GM21367 (cell line): ENCODE measurements around the gene ATXN7L1.
"Not testable (repeated sequence)": the region's sequence is repeated elsewhere in the genome, so short reads cannot be mapped to it uniquely, and the experiment has no call there.

ENCODE experiments used
- ATAC-seq: cut with Tn5 transposase; IDR thresholded peaks from one replicate; pipeline ENCODE4 v1.9.1; 2021; ENCODE audit not compliant: unreplicated experiment

Gene ATXN7L1

DNA sequence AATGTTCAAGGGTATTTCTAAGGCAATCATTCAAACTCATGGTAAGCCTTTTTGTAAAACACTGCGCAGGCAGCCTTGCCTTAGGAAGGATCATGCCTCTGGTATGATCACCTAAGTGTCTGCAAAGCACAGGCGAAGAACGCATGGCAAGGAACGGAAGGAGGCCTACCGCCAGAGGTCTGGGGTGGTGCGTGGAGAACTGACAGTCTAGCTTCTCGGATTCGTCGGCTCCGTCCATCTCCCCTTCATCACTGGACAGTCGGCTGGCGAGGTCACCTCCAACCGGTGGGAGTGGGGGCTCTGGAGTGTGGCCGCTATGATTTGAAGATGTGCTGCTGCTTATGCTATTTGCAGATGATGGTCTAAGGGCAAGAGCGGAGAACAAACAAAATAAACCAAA lies 252.5 kb downstream of the ATXN7L1 start:
- no peak for ATAC-seq

DNA sequence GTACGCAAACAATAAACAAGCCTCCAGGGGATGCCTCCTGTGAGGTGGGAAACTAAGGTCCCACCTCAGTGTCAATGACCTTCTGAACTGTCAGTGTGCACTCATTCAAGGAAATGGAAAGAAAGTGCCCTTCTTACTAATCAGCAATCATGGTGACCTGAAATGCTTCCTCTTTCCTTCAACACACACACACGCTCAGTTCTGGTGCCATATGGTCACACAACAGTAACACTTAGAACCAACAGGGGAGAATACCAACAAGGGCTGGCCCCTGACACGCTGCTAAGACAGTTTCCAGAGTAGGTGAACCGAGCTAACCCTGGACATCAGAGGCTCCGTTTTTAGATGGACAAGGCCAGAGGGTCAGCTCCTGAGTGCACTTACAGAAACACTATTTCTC lies 253.0 kb downstream of the ATXN7L1 start:
- no peak for ATAC-seq

DNA sequence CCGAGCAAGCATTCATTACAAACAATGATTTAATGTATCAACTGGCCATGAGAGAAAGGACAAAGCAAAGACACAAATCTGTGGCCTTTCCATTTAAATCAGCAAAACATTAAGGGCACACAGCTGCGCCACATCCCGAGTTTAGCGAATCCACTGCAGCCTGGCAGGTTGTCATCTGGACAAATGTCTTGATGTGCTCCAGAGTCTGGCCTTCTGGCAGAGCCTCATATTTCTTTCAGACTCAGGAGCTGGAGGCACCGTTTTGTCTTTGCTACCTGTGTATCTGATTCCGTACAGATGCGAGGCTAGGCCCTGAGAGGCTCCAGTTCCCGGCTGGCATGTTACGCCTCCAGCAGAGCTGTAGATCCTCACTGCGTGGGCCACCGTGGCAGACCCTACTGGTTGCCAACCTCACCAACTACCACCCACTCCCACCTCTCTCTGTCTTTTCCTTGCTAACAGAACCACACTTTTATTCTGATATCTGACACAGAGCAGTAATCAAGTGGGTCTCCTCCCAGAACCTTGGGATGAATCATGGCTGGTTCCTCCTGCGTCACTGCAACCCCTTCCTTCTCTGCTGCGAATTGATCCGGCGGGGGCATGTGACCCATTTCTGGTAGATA lies 254.2 kb downstream of the ATXN7L1 start:
- no peak for ATAC-seq

DNA sequence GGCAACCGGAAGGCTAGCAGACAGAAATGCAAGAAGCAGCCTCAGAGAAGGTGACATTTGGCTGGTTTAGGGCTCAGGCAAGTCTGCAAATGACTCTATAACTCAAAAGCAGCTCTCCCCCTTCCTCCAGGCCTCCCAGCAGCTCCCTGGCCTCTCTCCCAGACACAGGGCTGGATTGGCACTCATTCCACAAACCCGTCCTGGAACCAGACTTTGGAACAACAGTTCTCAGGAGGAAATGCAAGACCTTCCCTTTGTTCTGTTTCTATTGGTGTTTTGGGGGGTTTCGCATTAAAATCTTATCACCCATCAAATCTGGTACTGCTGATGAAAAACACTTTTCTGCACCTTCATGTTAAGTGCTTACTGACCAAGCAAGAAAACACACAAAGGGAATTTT lies 254.8 kb downstream of the ATXN7L1 start:
- ATAC-seq: no peak

DNA sequence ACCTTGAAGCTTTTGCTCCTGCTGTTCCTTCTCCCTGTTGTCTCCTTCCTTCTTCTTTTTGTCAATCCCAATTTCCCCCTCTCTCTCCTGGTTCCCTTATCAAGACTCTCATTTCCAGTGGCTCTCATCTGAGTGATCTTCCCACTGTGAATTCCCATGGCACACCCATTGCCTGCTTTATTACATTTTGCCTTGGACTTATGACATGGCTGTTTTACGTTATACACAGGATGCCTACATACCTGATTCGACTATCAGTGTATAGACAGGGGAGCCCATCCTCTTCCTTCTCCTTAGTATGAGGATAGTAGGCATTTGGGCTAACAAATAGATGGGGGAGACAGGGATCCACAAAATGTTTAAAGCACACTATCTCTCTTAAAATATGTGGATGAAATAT lies 255.2 kb downstream of the ATXN7L1 start:
- ATAC-seq: no peak

DNA sequence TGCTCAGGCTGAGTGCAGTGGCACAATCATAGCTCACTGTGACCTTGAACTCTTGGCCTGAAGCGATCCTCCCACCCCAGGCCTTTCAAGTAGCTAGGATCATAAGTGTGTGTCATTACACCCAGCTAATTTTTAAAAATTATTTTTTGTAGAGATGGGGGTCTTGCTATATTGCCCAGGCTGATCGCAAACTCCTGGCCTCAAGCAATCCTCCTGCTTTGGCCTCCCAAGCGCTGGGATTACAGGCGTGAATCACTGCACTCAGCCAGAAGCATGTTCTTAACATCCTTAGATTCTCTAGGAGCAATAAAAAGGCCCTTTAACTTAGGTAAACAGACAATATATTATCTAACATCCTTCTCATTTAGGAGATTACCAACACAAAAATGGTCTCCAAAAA lies 256.8 kb downstream of the ATXN7L1 start:
- no peak for ATAC-seq

DNA sequence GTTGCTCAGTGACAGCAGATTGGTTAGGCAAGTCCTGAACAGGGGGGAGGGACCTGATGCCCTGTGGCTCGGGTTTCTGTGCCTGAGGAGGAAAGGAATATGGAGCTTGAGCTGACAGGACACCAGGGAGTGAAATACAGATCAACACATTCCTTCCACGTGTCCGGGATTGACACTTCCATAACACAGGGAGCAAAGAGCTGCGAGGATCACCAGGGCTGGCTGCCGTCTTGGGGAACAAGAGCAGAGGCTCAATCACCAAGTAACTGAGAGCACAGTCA lies 258.4 kb downstream of the ATXN7L1 start:
- ATAC-seq: no peak

DNA sequence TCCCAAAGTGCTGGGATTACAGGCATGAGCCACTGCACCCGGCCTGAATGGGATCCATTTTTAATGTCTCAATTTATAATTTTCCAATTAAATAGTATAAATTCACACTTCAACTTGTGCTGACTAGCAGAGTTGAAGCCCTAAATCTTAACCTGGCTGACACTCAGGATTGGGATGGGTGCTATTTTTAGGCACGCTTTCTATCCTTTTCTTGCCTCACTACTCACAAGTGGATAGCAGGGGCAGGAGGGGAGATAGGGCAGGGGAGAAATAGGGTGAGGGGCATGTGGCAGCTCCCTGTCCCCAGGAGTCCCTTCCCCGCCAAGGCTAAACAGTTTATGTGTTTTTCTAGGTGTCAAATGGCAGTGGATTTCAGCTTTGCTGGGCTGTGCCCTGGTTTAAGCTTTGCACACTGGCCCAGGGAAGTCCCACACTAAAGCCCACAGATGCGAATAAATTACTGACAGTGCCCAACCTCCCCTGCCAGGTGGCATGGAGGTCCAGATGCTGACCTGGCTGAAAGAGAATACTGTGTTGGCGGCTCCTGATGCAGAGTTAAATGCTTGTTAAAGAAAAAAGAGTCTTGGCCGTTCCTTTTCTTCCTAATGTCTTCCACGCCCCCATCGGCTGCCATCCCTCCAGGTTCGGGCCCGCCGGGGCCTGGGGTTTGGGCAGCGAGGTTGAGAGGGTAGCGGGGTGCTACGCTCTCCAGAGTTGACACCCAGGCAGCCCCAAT lies 259.0 kb downstream of the ATXN7L1 start:
- no peak for ATAC-seq

DNA sequence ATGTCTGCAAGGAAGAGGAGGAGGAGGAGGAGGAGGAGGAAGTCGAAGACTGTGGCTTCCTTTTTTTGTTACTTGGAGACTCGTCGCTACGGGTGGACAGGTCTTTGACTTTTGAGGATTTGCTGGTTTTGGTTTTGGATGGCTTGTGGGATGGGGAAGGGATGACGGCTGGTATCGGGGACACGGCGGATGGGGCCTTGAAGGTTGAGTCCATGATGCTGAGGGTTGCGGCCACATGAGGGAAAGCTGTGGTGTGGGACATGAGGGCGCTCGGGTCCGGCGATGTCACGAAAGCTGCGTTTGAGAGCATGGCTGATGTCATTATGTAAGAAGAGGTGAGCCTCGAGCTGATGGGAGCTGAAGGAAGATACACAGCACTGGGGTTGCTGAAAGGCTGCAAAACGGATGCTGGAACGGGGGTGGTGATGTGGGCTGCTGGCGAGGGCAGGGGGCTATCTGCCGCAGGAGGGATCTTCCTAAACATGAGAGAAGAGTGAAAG lies 262.0 kb downstream of the ATXN7L1 start:
- ATAC-seq: no peak

DNA sequence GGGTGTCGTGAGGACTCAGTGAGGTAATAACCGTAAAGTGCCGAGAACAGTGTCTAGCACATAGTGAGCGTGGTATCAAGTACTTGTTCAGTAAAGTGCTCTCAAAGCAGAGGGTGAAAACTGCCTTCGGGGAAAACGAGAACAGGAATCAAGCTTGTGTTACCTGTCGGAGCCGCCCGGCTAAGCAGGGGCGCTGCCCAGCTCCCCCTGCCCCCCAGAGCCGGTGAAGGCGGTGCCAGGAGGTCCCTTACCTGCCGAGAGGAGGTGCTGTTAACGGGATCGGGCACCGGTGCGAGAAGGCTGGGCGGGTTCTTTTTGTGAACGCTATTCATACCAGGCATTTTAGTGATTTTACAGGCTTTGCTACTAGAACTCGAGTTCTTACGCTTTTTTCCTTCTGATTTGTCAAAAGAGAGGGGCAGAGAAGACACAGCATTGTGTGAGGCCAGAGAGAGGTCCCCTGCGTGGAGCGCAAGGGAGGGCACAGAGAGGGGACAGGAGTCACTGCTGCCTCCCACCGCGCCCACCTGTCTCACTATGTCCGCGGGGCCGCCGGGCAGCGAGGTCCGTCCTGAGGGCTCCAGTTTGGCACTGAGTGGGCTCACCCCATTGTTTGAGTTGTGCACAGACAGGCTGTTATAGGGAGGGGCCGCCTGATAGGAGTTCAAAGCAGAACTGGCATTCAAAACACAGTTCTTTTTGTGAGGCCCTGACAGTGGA lies 262.6 kb downstream of the ATXN7L1 start:
- no peak for ATAC-seq

DNA sequence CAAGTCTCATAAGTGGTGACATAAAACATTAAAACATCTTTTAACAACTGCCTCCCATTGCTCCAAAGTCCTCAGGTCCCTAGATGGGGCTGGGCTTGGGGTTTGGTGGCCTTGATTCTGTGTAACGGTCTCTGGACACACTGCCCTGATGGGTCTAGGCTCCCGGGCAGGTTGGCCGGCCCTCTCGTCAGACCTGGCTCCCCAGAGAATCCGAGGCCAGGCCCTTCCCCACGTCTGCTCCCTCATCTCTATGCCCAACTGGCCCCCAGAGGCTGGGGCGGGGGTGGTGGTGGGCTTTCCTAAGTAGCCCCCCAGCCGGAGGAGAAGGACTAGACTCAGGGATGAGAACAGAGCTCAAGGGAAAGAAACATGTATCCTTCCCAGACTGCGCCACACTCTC lies 263.6 kb downstream of the ATXN7L1 start:
- ATAC-seq: no peak

DNA sequence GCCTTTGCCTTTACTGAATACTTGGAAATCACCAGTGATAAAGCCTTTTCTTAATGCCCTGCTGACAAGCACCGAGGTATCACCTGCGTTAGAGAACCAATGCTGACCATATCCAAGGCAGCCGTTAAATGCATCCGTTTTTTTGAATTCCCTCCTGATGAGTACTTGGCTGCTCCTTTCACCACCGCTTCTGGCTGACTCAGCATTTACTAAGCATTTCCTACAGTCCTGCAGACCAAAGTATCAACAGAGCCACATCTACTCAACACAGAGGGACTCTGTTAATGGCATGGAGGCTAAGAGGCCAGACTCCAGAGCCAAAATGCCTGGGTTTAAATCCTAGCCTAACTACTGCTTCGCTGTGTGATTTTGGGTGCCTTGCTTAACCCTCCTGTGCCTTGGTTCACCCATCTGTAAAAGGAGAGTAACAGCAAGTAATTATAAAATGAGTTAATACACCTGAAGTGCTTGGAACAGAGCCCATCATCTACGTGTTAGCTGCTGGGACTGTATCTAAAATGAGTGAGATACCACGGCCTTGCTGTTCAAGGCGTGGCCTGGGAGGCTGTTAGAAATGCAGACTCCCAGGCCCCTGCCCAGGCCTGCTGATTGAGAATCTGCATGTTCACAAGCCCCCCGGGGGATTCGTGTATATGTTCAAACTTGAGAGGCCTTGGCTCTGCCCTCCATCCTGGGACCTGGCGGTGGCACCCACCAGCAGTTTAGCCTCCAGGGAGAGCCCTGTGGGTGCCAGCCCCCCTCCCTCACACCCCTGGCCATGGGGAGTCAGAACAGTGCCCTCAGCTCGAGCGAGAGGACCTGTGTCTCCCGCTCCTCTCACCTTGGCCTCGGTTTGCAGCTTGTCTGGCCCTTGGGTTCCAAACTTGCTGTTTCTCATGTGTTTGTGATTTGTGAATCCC lies 264.3 kb downstream of the ATXN7L1 start:
- ATAC-seq: no peak

DNA sequence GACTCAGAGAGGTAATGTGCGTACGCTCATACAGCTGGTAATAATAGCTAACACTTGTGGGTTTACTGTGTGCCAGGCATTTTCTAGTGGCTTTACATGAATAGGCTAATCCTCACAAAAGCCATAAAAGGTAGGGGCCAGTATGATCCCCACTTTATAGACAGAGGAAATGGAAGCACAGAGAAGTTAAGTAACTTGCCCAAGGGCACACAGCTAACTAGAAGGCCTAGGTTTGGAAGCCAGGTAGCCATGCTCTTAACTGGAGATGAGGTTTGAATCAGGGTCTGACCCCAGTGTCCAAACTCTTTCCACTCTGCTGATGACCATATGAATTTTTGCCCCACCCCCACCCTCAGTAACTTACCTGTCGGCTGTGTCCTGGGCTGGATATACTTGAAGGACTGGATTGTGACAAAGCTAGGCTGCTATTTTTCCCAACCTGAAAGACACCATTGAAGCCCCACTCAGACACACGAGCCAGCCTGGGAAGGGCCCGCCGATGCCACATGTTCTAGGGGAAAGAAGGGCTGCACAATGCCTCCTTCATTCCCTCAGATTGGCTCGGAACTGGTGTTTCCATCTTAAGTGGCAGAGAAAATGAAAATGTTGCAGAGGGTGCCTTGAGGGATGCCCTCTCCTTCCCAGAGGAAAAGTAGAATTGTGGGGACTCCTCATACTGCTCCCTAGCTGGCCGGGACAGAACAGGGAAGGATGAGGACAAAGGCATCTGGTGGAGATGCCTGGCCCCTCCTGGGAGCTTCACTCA lies 266.1 kb downstream of the ATXN7L1 start:
- no peak for ATAC-seq

DNA sequence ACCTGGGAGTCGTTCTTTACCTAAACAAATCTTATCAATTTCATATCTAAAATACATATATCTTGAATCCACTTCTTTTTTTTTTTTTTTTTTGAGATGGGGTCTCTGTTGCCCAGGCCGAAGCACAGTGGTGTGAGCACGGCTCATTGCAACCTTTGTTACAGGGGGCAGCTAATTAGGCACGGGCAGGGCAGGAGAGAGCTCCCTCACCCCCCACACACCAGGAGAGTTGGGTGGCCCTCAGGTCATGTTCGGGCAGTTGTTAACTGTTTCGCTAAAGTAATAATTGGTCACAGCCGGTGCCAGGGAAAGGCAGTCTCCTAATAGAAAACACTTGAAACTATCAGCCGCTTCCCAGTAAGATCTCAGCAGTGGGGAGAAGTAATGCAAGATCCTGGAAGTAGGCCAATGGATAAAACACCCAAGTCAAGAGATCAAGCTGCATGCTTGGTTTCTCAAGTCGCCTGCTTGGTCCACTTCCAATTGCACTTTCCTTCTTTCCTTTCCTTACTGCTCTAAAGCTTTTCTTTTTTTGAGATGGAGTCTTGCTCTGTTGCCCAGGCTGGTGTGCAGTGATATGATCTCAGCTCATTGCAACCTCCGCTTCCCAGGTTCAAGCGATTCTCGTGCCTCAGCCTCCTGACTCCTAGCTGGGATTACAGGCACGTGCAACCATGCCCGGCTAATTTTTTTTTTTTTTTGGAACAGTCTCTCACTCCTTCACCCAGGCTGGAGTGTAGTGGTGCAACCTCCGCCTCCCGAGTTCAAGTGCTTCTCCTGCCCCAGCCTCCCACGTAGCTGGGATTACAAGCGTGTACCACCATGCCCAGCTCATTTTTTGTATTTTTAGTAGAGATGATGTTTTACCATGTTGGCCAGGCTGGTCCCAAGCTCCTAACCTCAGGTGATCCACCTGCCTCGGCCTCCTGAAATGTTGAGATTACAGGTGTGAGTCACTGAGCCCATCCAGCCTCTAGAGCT lies 273.8 kb downstream of the ATXN7L1 start:
- ATAC-seq: no peak

DNA sequence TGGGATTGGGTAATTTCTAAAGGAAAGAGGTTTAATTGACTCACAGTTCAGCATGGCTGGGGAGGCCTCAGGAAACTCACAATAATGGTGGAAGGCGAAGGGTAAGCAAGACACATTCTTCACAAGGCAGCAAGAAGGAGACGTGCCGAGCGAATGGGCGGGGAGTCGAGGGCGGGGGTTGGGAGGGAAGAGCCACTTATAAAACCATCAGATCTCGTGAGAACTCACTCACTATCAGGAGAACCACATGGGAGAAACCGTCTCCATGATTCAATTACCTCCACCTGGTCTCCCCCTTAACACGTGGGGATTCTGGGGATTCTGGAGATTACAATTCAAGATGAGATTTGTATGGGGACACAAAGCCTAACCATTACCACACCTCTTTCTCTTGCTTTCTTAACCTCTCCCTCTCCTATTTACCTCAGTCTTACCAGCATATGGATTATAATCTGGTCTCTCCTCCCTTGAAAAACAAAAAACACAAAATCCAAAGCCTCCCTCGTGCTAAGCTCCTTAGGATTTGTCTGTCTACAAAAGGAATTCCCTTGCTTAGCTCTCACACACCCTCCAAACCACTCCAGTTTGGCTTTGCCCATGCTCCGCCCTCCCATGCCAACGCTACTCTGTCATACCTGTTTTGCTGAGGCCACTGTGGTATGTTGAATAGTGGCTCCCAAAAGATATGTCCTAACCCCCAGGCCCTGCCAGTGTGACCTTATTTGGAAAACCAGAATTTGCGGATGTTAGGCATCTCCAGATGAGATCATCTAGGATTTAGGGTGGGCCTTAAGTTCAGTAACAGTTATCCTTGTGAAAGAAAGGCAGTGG lies 275.5 kb downstream of the ATXN7L1 start:
- ATAC-seq: no peak

DNA sequence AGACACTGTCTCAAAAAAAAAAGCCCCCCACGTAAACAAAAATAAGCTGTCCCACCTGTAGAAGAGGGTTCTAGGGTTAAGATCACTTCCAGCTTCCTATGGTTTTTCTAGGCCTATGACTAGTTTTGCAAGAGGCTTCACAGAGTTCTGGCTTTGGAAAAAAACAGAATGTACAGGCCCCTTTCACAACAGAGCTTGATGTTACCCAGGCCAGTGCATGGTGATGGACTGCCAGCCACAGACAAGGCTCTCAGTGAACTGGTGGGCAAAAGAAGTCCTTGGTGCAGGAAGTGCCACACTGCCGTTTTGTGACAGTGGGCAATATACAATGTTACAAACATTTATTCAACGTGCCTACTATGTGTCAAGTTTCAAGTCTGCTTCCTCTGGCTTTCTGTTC lies 276.8 kb downstream of the ATXN7L1 start:
- ATAC-seq: no peak

DNA sequence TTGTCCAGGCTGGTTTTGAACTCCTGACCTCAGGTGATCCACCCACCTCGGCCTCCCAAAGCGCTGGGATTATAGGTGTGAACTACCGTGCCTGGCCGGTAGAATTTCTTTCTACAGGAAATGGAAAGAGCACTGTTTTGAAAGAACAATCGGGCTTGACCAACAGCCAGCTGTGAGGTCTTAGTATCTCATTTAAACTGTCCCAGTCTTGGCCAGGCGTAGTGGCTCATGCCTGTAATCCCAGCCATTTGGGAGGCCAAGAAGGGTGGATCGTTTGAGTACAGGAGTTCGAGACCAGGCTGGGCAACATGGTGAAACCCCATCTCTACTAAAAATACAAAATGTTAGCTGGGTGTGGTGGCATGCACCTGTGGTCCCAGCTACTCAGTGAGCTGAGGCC lies 277.3 kb downstream of the ATXN7L1 start:
- not testable (repeated sequence) for ATAC-seq

DNA sequence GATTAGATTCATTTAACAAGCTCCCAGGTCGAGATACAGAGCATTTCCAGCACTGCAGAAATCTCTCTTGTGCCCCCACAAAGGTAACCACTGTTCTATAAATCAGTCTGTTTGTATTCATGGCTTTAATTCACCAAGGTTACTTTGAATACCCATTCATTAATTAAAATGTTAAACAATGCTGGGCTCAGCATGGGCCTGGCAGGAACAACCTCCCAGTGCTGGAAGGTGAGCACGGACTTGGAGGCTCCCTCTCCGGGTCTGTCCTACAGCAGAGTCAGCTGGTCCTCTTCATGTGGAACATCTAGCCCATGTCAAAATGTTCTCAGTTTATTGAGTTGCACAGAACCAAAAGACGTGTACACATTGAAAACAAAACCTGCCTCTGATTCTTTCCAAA lies 279.5 kb downstream of the ATXN7L1 start:
- ATAC-seq: no peak
